ENCODE data around the gene BCL11A. TPM values are rescaled to one million over a fixed set of nuclear protein-coding genes. Genes with fewer than 3 reads are reported as not detected.

The BCL11A gene
- under 1 TPM in 1 of 2 donors, not detected in 1; 0.81 TPM for total RNA-seq

- Mint-ChIP-seq H3K4me3 (peak within 1 kb of the TSS; percentile 90), H3K9me3 (no peaks in the 10 kb centered on the region), H3K36me3 (no peaks in the 10 kb centered on the region), H3K27ac (no peak within 1 kb of the TSS), H3K27me3 (peaks cover 30 to 49% of the 10 kb centered on the region in 2 donors), H3K4me1 (ENCODE audit: low read depth in 2 of 2) (peaks cover 29 to 36% of the 10 kb centered on the region in 2 donors)
- no peak for ATAC-seq
- no peak for DNase-seq (ENCODE audit: low spot score)
These were observed at the start of gene BCL11A for GRCh38 chr2:60553495-60554073. Gene BCL11A, minus strand, starts transcription at chr2:60553654. Its CDS starts 384 bp downstream, at chr2:60553270.

- DNase-seq (ENCODE audit: low spot score): no peak
- H3K4me1 Mint-ChIP-seq (ENCODE audit: low read depth in 2 of 2): no peaks in the 10 kb centered on the region
- no peaks in the 10 kb centered on the region for H3K36me3 Mint-ChIP-seq
- H3K9me3 Mint-ChIP-seq: no peaks in the 10 kb centered on the region
- peaks cover 15 to 18% of the 10 kb centered on the region in 2 donors for H3K27me3 Mint-ChIP-seq
- H3K4me3 Mint-ChIP-seq: no peak overlapping the region
- ATAC-seq: no peak
- no peak overlapping the region for H3K27ac Mint-ChIP-seq
These were observed 49.5 kb upstream of the BCL11A start for GRCh38 chr2:60602828-60603532.

DNA sequence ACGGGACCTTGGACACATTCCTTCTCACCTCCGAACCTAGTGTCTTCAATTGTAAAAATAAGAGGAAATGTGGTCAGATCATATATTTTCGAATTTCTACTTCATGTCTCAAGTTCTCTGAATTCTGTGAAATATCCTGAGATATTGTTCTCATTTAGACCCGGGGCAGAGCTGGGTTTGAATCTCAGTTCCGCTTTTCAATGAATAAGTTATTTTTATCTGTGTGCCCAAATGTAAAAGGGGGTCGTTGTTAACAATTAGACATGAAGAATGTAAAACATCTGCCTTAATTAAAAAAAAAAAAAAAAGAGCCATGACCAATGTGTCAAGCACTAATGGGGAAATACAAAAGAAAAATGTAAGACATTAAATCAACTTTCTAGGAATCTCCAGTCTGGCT lies 48.9 kb upstream of the BCL11A start:
- Mint-ChIP-seq H3K27me3 (peaks cover 19 to 23% of the 10 kb centered on the region in 2 donors), H3K36me3 (no peaks in the 10 kb centered on the region), H3K9me3 (no peaks in the 10 kb centered on the region), H3K27ac (no peak overlapping the region), H3K4me3 (no peak overlapping the region), H3K4me1 (ENCODE audit: low read depth in 2 of 2) (no peaks in the 10 kb centered on the region)
- DNase-seq (ENCODE audit: low spot score) (no peak), ATAC-seq (no peak)

GRCh38 chr2:60598271-60598670 lies 44.8 kb upstream of the BCL11A start:
- ATAC-seq: no peak
- DNase-seq (ENCODE audit: low spot score): no peak
- Mint-ChIP-seq H3K4me1 (ENCODE audit: low read depth in 2 of 2) (no peaks in the 10 kb centered on the region), H3K36me3 (no peaks in the 10 kb centered on the region), H3K9me3 (no peaks in the 10 kb centered on the region), H3K4me3 (no peak overlapping the region), H3K27ac (no peak overlapping the region), H3K27me3 (peaks cover 17 to 22% of the 10 kb centered on the region in 2 donors)

GRCh38 chr2:60597346-60597745 lies 43.9 kb upstream of the BCL11A start:
- Mint-ChIP-seq H3K4me1 (ENCODE audit: low read depth in 2 of 2) (no peaks in the 10 kb centered on the region), H3K4me3 (no peak overlapping the region), H3K27ac (no peak overlapping the region), H3K27me3 (peaks cover 21 to 23% of the 10 kb centered on the region in 2 donors), H3K9me3 (no peaks in the 10 kb centered on the region), H3K36me3 (peaks cover 3% of the 10 kb centered on the region)
- DNase-seq (ENCODE audit: low spot score): no peak
- no peak for ATAC-seq

DNA sequence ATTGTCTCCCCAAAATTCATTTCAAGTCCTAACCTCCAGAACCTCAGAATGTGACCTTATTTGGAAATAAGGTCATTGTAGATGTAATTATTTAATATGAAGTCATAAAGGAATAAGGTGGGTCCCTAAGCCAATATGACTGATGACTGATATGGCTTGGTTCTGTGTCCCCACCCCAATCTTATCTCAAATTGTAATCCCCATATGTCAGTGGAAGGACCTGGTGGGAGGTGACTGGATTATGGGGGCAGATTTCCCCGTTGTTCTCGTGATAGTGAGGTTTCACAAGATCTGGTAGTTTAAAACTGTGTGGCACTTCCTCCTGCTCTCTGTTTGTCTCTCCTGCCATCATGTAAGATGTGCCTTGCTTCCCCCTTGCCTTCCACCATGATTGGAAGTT lies 43.0 kb upstream of the BCL11A start:
- Mint-ChIP-seq H3K36me3 (peaks cover 11% of the 10 kb centered on the region), H3K4me3 (no peak overlapping the region), H3K27ac (no peak overlapping the region), H3K9me3 (no peaks in the 10 kb centered on the region), H3K4me1 (ENCODE audit: low read depth in 2 of 2) (no peaks in the 10 kb centered on the region), H3K27me3 (peaks cover 18 to 32% of the 10 kb centered on the region in 2 donors)
- DNase-seq (ENCODE audit: low spot score) (no peak), ATAC-seq (no peak)

- Mint-ChIP-seq H3K4me1 (ENCODE audit: low read depth in 2 of 2) (no peaks in the 10 kb centered on the region), H3K36me3 (peaks cover 11% of the 10 kb centered on the region), H3K4me3 (no peak overlapping the region), H3K9me3 (no peaks in the 10 kb centered on the region), H3K27me3 (peaks cover 22 to 37% of the 10 kb centered on the region in 2 donors), H3K27ac (no peak overlapping the region)
- DNase-seq (ENCODE audit: low spot score) (no peak), ATAC-seq (no peak)
These were observed 42.5 kb upstream of the BCL11A start for GRCh38 chr2:60595953-60596352.

GRCh38 chr2:60589104-60589503 lies 35.6 kb upstream of the BCL11A start:
- Mint-ChIP-seq H3K4me1 (ENCODE audit: low read depth in 2 of 2) (no peaks in the 10 kb centered on the region), H3K27ac (no peak overlapping the region), H3K27me3 (peaks cover 21 to 50% of the 10 kb centered on the region in 2 donors)

GRCh38 chr2:60586081-60586480 lies 32.6 kb upstream of the BCL11A start:
- no peak for DNase-seq (ENCODE audit: low spot score)
- H3K27ac Mint-ChIP-seq: no peak overlapping the region
- no peak overlapping the region for H3K4me3 Mint-ChIP-seq
- no peaks in the 10 kb centered on the region for H3K36me3 Mint-ChIP-seq
- no peaks in the 10 kb centered on the region for H3K4me1 Mint-ChIP-seq (ENCODE audit: low read depth in 2 of 2)
- H3K9me3 Mint-ChIP-seq: no peaks in the 10 kb centered on the region
- H3K27me3 Mint-ChIP-seq: peaks cover 25 to 37% of the 10 kb centered on the region in 2 donors
- no peak for ATAC-seq

More at GRCh38 chr2:60589104-60589503, 35.6 kb upstream of the BCL11A start:
- peaks cover 11% of the 10 kb centered on the region for H3K36me3 Mint-ChIP-seq
- no peak overlapping the region for H3K4me3 Mint-ChIP-seq
- DNase-seq (ENCODE audit: low spot score): no peak
- no peaks in the 10 kb centered on the region for H3K9me3 Mint-ChIP-seq
- ATAC-seq: no peak

- H3K27ac Mint-ChIP-seq: no peak overlapping the region
- H3K36me3 Mint-ChIP-seq: no peaks in the 10 kb centered on the region
- ATAC-seq: no peak
- DNase-seq (ENCODE audit: low spot score): no peak
- peaks cover 27 to 37% of the 10 kb centered on the region in 2 donors for H3K27me3 Mint-ChIP-seq
- no peaks in the 10 kb centered on the region for H3K4me1 Mint-ChIP-seq (ENCODE audit: low read depth in 2 of 2)
- H3K9me3 Mint-ChIP-seq: no peaks in the 10 kb centered on the region
- no peak overlapping the region for H3K4me3 Mint-ChIP-seq
These were observed 31.8 kb upstream of the BCL11A start for GRCh38 chr2:60585276-60585675.

GRCh38 chr2:60583604-60584003 lies 30.1 kb upstream of the BCL11A start:
- no peaks in the 10 kb centered on the region for H3K36me3 Mint-ChIP-seq
- no peak overlapping the region for H3K27ac Mint-ChIP-seq
- H3K9me3 Mint-ChIP-seq: no peaks in the 10 kb centered on the region
- no peak for ATAC-seq
- peaks cover 36 to 46% of the 10 kb centered on the region in 2 donors for H3K27me3 Mint-ChIP-seq
- no peak for DNase-seq (ENCODE audit: low spot score)
- H3K4me3 Mint-ChIP-seq: no peak overlapping the region
- H3K4me1 Mint-ChIP-seq (ENCODE audit: low read depth in 2 of 2): no peaks in the 10 kb centered on the region

DNA sequence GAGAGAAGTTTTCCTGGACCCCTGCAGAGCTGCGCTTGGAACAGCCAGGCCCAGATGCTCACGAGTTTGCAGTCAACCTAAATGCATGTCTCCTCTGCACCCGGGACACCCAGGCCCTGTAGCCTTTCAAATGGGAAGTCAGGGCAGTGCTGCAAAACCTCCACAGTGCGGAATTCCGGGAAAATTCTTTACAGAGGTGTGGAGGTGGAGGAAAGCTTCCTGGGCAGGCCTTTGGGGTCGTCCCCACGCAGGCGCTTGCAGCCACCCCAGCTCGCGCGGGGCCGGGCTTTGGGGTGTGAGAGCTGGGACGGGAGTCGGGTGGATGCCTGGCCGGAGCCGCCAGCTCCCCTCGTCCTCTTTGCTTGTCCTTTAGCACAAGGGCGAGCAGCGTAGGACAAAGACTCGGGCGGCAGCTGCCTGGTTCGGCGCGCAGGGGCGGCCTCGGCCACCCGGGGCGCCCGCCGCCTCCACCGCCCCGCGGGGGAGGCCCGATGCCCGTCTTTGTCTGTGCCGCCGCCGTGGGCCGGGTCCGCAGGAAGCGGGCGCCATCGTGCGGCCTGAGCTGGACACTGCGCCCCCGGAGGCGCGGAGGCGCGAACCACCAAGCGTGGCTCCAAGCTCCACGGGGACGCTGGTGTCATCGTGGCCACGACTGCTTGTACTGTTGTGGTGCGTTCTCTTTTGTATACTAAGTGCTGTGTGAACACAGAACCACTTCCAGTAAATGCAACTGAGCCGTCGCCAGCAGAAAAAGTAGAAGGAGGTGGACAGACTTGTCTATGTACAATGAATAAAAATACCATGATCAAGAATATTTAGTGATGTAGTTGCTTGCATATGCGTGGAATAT lies 28.2 kb upstream of the BCL11A start:
- no peak overlapping the region for H3K27ac Mint-ChIP-seq
- no peaks in the 10 kb centered on the region for H3K4me1 Mint-ChIP-seq (ENCODE audit: low read depth in 2 of 2)
- peaks cover 32 to 44% of the 10 kb centered on the region in 2 donors for H3K27me3 Mint-ChIP-seq
- peak; percentile 89 to 91 for ATAC-seq
- no peak for DNase-seq (ENCODE audit: low spot score)
- H3K4me3 Mint-ChIP-seq: no peak overlapping the region
- no peaks in the 10 kb centered on the region for H3K9me3 Mint-ChIP-seq
- H3K36me3 Mint-ChIP-seq: no peaks in the 10 kb centered on the region

- no peaks in the 10 kb centered on the region for H3K4me1 Mint-ChIP-seq (ENCODE audit: low read depth in 2 of 2)
- H3K9me3 Mint-ChIP-seq: no peaks in the 10 kb centered on the region
- H3K4me3 Mint-ChIP-seq: no peak overlapping the region
- ATAC-seq: no peak
- peaks cover 34 to 49% of the 10 kb centered on the region in 2 donors for H3K27me3 Mint-ChIP-seq
- no peak for DNase-seq (ENCODE audit: low spot score)
- no peaks in the 10 kb centered on the region for H3K36me3 Mint-ChIP-seq
- no peak overlapping the region for H3K27ac Mint-ChIP-seq
These were observed 24.3 kb upstream of the BCL11A start for GRCh38 chr2:60577682-60578283.
